ENCODE measurements around the gene GPER1. TPM values are rescaled to one million over a fixed set of nuclear protein-coding genes. Genes with fewer than 3 reads are reported as not detected.

The GPER1 gene
- polyA plus RNA-seq, 1 donor (not counting 4 experiments of a cell fraction or from before 2014, with no cell fraction given): 0.05 TPM

- TF ChIP-seq EZH2 (IDR thresholded peaks at IDR 0.05; ENCODE audit: low read length) (no peak), CTCF (optimal IDR thresholded peaks at IDR 0.05 in 1 of 3, IDR thresholded peaks at IDR 0.05 in 1 of 3, conservative IDR thresholded peaks at IDR 0.05 in 1 of 3; ENCODE audit: extremely low read depth in 1 of 3, insufficient read depth in 2 of 3, low read length in 3 of 3) (no peak)
- Histone ChIP-seq H3K4me1 (ENCODE audit: control insufficient read depth, extremely low read depth, insufficient read depth, low read length) (peaks cover 2% of the 10 kb centered on the region), H3K4me3 (ENCODE audit: control insufficient read depth in 2 of 3, extremely low read depth in 1 of 3, insufficient read depth in 2 of 3, low read depth in 1 of 3, low read length in 3 of 3) (no peak overlapping the region), H3K27me3 (ENCODE audit: control insufficient read depth, extremely low read depth, insufficient read depth, low read length) (no peaks in the 10 kb centered on the region), H3K9ac (ENCODE audit: control insufficient read depth, extremely low read depth, insufficient read depth, low read length) (no peak overlapping the region), H2AFZ (ENCODE audit: control insufficient read depth, low read length) (no peak overlapping the region), H3K36me3 (ENCODE audit: control insufficient read depth in 2 of 2, extremely low read depth in 1 of 2, insufficient read depth in 2 of 2, low read length in 2 of 2) (no peaks in the 10 kb centered on the region), H3K79me2 (ENCODE audit: control insufficient read depth, insufficient read depth, low read length) (no peaks in the 10 kb centered on the region), H3K9me1 (ENCODE audit: control insufficient read depth, extremely low read depth, insufficient read depth, low read length) (no peaks in the 10 kb centered on the region), H3K4me2 (ENCODE audit: control insufficient read depth, extremely low read depth, insufficient read depth, low read depth, low read length) (no peak overlapping the region), H3K9me3 (ENCODE audit: control insufficient read depth, low read depth, low read length) (no peaks in the 10 kb centered on the region), H4K20me1 (ENCODE audit: control insufficient read depth, extremely low read depth, insufficient read depth, low read length) (peaks cover 12% of the 10 kb centered on the region), H3K27ac (ENCODE audit: control insufficient read depth, insufficient read depth, low read length) (no peak overlapping the region)
- DNase-seq (ENCODE audit: low read depth, low spot score) (no peak), FAIRE-seq (no peak)
- dilution Hi-C loops (cut with MboI; ENCODE audit: extremely low pct_ligation_motif_present, low sequenced_read_pairs): no loop called here
Measured at GRCh38 chr7:1049801-1050200, 38.1 kb upstream of the GPER1 start.

- H3K9ac ChIP-seq (ENCODE audit: control insufficient read depth, extremely low read depth, insufficient read depth, low read length): no peak overlapping the region
- no peaks in the 10 kb centered on the region for H3K9me3 ChIP-seq (ENCODE audit: control insufficient read depth, low read depth, low read length)
- H2AFZ ChIP-seq (ENCODE audit: control insufficient read depth, low read length): no peak overlapping the region
- DNase-seq (ENCODE audit: low read depth, low spot score): no peak
- no peak for FAIRE-seq
- peaks cover 12% of the 10 kb centered on the region for H4K20me1 ChIP-seq (ENCODE audit: control insufficient read depth, extremely low read depth, insufficient read depth, low read length)
- no peaks in the 10 kb centered on the region for H3K36me3 ChIP-seq (ENCODE audit: control insufficient read depth in 2 of 2, extremely low read depth in 1 of 2, insufficient read depth in 2 of 2, low read length in 2 of 2)
- H3K9me1 ChIP-seq (ENCODE audit: control insufficient read depth, extremely low read depth, insufficient read depth, low read length): no peaks in the 10 kb centered on the region
- dilution Hi-C loops (cut with MboI; ENCODE audit: extremely low pct_ligation_motif_present, low sequenced_read_pairs): no loop called here
- no peaks in the 10 kb centered on the region for H3K27me3 ChIP-seq (ENCODE audit: control insufficient read depth, extremely low read depth, insufficient read depth, low read length)
- no peak overlapping the region for H3K4me2 ChIP-seq (ENCODE audit: control insufficient read depth, extremely low read depth, insufficient read depth, low read depth, low read length)
- no peak overlapping the region for H3K4me3 ChIP-seq (ENCODE audit: control insufficient read depth in 2 of 3, extremely low read depth in 1 of 3, insufficient read depth in 2 of 3, low read depth in 1 of 3, low read length in 3 of 3)
- H3K27ac ChIP-seq (ENCODE audit: control insufficient read depth, insufficient read depth, low read length): no peak overlapping the region
- H3K4me1 ChIP-seq (ENCODE audit: control insufficient read depth, extremely low read depth, insufficient read depth, low read length): peaks cover 2% of the 10 kb centered on the region
- TF ChIP-seq CTCF (optimal IDR thresholded peaks at IDR 0.05 in 1 of 3, IDR thresholded peaks at IDR 0.05 in 1 of 3, conservative IDR thresholded peaks at IDR 0.05 in 1 of 3; ENCODE audit: extremely low read depth in 1 of 3, insufficient read depth in 2 of 3, low read length in 3 of 3) (no peak), EZH2 (IDR thresholded peaks at IDR 0.05; ENCODE audit: low read length) (no peak)
- no peaks in the 10 kb centered on the region for H3K79me2 ChIP-seq (ENCODE audit: control insufficient read depth, insufficient read depth, low read length)
Measured at GRCh38 chr7:1050254-1050906, 37.5 kb upstream of the GPER1 start.
